Kidney glomerular epithelial cell (primary cell): ENCODE measurements around the gene PHF2.

Source experiments
- DNase-seq: peaks from one replicate; lab custom pipeline; 2025; lab: John Stamatoyannopoulos, UW

The PHF2 gene

GRCh38 chr9:93630806-93631411 is 54.5 kb downstream of the PHF2 start:
- DNase-seq = no peak

GRCh38 chr9:93633492-93634221 is 57.3 kb downstream of the PHF2 start:
- no peak for DNase-seq

DNA sequence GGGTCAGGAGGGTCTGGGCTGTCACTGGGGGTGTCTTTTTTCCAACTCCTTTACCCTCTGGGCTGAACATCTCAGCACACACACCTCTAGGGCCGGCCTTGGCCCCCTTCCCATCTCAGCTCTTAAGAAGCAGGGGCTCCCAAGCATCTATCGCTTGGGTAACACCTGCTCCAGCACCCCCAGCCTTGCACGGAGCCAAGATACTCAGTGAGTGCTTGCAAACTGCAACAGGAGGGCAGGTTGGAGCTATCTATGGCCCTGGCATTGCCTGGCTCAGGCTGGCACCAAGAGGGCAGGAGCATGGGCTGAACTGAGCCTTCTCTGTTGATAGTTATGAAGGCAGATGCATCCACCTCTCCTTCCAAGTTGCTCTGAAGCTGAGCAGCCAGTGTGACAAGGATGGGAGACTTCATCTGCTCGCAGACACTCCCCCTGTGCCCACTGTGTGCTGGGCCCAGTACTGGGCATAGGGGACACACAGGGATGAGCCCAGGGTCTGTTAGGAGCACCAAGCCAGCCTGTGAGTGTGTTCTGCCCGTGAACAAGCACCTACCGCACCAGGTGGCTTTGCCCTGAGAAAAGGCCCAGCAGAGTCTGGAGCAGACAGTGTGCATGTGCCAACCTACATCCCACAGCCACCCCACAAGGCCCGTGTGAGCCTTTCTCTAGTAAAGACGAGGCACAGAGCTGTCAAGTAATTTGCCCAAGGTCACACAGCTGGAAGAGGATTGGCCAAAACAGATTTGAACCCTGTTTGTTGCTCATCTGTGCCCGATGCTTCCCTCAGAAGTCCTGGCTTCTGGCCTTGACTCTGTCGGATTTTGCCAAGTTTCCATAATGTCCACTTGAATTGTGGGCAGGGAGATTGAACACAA is 58.2 kb downstream of the PHF2 start:
- no peak for DNase-seq

- no peak for DNase-seq
Measured at GRCh38 chr9:93635186-93636107, 59.1 kb downstream of the PHF2 start.

DNA sequence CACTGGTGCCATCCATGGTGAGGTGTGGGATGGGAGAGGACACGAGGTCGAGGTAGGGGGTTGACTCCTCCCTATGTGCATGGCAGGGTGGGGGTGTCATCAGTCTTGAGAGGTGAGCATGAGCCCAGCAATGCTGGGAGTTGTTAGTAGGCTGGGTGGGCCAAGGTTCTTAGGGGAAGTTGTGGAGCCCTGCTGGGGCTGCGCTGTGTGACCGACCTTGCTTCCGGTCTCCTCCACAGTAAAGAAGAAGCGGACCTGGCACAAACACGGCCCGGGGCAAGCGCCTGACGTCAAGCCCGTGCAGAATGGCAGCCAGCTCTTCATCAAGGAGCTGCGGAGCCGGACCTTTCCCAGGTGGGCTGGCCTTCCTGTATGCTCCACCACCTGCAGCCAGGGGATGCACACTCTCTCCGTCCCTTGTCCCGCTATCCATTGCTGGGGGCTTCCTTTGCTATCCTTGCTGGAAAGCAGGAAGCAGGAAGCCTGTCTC is 59.8 kb downstream of the PHF2 start:
- no peak for DNase-seq

- DNase-seq = no peak
Measured at GRCh38 chr9:93636667-93637066, 60.3 kb downstream of the PHF2 start.

DNA sequence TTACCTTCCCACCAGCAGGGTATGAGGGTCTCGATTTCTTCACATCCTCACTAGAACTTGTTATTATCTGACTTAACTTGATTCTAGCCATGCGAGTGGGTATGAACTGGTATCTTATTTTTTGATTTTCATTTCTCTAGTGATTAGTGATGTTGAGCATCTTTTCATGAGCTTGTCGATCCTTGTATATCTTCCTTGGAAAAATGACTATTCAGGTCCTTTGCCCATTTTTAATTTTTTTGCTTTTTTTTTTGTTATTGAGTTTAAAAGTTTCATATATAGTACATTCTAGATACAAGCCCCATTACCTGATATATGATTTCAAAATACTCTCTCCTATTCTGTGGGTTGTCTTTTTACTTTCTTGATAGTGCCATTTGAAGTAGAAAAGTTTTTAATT is 61.5 kb downstream of the PHF2 start:
- DNase-seq = no peak

GRCh38 chr9:93640027-93640426 is 63.6 kb downstream of the PHF2 start:
- no peak for DNase-seq

DNA sequence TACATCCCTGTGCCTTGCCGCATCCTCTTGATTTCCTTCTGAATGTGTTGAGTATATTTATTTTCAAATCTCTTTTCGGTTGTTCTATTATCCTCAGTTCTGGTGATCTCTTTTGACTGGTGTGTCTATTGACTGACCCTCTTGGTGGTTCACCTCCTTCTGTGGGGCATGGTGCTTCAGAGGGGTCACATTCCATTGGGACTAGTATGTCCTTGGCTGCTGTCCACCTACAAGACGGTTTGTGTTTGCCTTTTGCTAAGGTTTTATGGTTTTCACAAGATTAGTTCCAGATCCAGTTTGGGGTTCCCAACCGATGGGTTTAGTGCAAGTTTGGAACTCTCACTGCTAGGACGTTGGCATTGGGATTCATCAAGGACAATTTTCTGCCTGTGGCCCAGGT is 66.6 kb downstream of the PHF2 start:
- peak; percentile 20 for DNase-seq

DNA sequence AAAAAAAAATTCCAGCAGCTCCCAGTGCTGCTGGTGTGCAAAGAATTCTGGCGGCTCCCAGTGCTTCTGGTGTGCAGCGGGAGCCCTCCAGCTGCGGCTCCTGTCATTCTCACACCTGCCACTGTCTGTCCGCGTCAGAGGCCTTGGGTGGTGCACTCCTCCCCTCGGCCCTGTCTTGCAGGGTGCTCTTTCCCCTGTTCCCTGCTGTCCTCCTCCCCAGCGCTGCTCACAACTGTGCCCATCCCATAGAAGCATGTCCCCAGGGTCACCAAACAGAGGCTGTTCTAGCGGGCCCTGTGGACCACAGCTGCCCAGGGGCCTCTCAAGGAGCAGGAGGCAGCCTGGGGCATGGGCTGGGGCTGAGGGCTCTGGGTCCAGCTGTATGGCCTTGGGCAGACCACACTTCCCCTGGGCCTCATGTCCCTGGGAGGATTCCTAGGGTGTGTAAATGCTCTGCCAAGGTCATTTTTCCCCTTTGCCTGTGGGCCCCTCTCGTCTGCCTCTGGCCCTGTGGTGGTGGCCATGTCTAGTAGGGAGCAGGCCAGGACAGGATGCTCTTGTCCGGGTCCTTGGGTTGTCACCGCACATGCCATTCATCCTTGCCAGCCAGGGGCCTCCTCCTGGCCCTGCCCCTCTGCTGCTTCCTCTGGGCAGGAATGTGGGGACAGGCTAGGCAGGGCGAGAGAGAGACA is 68.2 kb downstream of the PHF2 start:
- DNase-seq = no peak

DNA sequence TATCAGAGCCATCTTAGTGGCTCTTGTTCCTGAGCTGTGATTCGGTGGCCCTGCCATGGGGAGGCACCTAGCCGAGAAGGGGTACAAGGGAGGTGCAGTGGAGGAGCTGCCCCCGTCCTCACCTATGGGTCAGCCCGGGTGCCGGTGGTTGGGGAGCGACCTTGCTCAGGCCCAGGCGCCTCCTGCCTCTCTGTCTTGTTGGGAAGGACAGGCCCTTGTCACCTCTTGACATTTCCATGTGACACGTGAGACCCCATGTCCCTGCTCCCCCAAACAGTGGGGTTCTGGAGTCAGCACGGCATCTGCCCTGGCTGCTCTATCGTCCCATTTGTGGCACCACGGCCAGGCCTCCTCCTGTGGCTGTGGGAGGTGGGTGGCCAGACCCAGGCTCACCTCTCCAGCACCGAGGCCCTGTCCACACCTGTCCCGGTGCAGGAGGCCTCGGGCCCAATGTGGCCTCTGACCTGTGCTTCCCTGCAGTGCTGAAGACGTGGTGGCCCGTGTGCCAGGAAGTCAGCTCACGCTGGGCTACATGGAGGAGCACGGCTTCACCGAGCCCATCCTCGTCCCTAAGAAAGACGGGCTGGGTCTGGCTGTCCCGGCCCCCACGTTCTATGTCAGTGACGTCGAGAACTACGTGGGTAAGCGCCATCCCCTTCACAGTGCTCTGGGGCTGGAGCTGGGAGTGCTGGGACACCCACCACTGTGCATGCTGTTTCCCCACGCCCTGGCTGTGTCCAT is 68.9 kb downstream of the PHF2 start:
- DNase-seq = no peak

DNA sequence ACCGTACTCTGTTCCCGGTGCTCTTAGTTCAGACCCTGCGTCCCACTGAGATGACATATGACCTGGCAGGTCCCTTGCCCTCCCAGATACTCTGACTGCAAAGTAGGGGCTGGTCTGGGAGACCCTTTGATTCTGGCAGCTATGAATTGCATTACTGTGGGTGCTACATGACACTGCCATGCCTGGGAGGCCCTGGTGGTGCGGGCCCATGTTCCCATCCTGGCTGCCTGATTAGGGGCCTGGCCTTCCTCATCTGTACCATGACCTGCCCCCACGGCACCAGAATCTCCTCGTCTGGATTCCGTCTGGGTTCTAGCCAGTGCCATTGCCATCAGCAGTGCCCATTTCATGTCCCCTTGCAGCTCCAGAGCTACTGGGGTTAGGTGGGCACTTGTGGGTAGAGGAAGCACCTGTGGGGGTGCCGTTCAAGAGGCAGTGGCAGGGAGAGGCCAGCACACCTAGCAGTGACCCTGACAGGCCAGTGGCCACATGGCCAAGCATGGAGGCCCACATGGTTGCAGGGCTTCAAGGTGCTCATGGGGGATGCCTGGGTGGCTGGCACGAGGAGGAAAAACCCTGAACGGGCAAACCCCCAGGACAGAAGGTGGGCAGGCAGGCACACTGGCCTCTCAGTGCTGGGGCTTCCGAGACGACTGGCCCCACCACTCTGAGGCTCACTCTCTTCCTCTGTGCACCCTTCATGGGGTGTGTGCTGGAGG is 69.7 kb downstream of the PHF2 start:
- no peak for DNase-seq

DNA sequence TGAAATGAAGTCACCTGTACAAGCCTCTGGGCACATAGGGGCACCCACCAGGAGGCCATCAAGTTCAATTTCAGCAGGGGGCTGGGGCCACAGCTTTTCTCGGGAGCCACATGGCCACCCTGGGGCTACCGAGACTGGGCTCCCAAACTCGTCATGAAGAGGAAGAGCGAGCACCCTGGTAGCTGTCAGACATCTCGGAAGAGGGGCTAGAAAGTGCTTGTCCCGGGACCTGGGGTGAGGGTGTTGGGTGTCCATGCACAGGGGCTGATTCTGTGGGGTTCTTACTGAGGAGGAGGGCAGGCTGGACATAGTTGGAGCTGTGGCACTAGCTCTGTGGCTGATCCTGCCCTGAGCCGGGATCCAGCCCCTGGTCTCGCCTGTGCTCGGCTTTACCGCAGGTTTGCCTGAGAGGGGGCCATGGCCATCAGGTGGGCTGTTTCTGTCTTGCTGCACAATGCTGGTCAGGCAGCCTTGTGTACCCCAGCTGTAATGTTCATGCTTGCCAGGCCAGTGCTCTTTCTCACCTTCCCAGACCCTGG is 70.3 kb downstream of the PHF2 start:
- no peak for DNase-seq

DNA sequence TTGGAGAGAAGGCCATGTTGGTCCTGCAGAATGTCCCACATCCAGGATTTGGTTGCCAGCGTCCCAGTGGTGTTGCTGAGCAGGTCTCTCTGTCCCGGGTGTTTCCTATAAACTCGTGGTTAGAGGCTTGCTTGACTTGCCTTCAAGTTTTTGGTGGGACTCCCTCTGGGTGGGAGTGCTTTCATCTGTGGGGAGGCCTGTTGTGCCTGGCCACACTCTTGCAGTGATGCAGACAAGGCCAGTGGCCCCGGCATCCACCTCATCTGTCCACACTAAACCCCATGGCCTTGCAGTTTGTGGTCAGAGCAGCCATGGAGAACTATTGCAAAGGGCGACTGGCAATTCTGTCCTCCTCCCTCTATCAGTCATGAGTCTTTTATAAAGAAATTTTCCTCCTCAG is 71.8 kb downstream of the PHF2 start:
- no peak for DNase-seq

GRCh38 chr9:93648836-93649235 is 72.5 kb downstream of the PHF2 start:
- DNase-seq = no peak

DNA sequence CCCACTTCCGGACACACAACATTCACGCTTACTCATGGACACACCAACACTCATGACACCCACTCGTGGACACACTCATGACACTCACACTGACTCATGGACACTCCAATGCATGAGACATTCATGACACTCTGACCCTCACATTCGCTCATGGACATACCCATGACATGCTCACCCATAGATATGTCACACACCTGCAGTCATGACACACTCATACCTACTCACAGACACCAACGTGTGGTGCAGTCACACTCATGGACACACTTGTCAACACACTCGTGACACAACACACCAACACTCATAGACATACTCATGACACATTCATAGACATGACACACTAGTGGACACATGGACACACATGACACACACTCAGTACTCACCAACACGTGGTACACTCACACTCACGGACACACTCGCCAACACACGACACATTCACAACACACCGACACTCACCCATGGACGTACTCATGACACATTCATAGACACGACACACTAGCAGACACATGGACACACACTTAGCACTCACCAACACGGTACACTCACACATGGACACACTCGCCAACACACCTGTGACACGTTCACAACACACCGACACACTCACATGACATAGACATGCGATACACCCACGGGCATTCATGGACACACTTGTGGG is 73.4 kb downstream of the PHF2 start:
- DNase-seq = no peak

GRCh38 chr9:93650448-93650847 is 74.1 kb downstream of the PHF2 start:
- DNase-seq = no peak

DNA sequence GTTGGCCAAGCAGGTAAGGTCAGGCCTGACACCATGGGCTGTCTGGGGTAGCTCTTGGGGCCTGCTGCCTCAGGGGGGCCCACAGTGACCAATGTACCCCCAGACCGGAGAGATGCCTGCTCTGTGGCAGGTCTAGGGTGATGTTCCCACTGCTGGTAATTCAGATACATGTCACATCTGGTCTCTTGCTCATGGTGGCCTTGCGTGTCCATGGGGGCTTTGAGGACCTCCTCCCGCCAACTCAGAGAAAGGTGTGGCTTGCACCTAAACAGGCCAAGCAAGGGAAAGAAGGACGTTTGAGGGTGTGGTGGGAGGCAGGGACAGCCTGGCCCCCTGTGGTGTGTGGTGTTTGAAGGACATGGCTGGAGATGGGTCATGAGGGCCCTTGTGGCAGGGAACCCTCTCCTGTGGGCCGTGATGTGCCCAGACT is 75.2 kb downstream of the PHF2 start:
- DNase-seq = no peak
